Kidney (tissue), 14 donors: ENCODE data around the gene FEM1B. TPM values are rescaled to one million over a fixed set of nuclear protein-coding genes. Genes with fewer than 3 reads are reported as not detected.

Experiments used
- DNase-seq, 5 donors: peaks; one replicate each; pipeline ENCODE4 v3.0.0-alpha.2; 2013 to 2020
- FAIRE-seq: peaks from 2 replicates; lab custom pipeline; 2012; peaks lifted over from hg19 to GRCh38; lab: Jason Lieb, UNC
- H3K27ac ChIP-seq, 2 donors: one replicate each; pipeline ENCODE4 v1.7.0; 2013; ENCODE audit warnings: low read depth in 2 of 2, low read length in 2 of 2, inconsistent platforms in 1 of 2
- H3K27me3 ChIP-seq: one replicate; pipeline ENCODE4 v1.7.1; 2013; ENCODE audit warnings: low read length, inconsistent platforms; ENCODE audit not compliant: control insufficient read depth, insufficient read depth
- H3K36me3 ChIP-seq, 3 donors: one replicate each; pipeline versions ENCODE4 v1.7.0 to v1.7.1; 2013; ENCODE audit warnings: low read length in 3 of 3, control low read depth in 1 of 3, inconsistent platforms in 1 of 3; ENCODE audit not compliant: insufficient read depth in 3 of 3, control insufficient read depth in 2 of 3
- H3K4me1 ChIP-seq, 3 donors: one replicate each; pipeline versions ENCODE4 v1.7.0 to v1.7.1; 2013; ENCODE audit warnings: low read length in 3 of 3, inconsistent platforms in 1 of 3, low read depth in 1 of 3; ENCODE audit not compliant: control insufficient read depth in 2 of 3, insufficient read depth in 2 of 3
- H3K4me3 ChIP-seq, 3 donors: one replicate each; pipeline versions ENCODE4 v1.7.0 to v1.8.1; 2013; ENCODE audit warnings: low read length in 3 of 3, control low read depth in 1 of 3, inconsistent platforms in 1 of 3
- H3K9ac ChIP-seq, 3 donors: one replicate each; pipeline versions ENCODE4 v1.7.0 to v1.7.1; 2013; ENCODE audit warnings: low read length in 3 of 3, control low read depth in 1 of 3, inconsistent platforms in 1 of 3
- H3K9me3 ChIP-seq, 3 donors: one replicate each; pipeline versions ENCODE4 v1.7.0 to v1.7.1; 2013; ENCODE audit warnings: low read length in 3 of 3, control low read depth in 1 of 3, inconsistent platforms in 1 of 3; ENCODE audit not compliant: control insufficient read depth in 2 of 3, insufficient read depth in 1 of 3
- CTCF ChIP-seq: IDR thresholded peaks from 3 replicates; pipeline ENCODE4 v1.5.1; 2012; ENCODE audit warnings: mild to moderate bottlenecking, moderate library complexity, borderline replicate concordance; ENCODE audit not compliant: insufficient read depth; ENCODE audit errors: extremely low read depth
- intact Hi-C: fragments of 100-400 bp; cut with DNase I; formaldehyde crosslinking; loops from one replicate; pipeline ENCODE4 v1.11.1; 2022
- polyA plus RNA-seq: library from polyadenylated mRNA; stranded (reverse); fragments of 350-450 nt; fragmentation: Illumina TruSeq; extraction: RNeasy Lipid Tissue Mini Kit (QIAGEN cat#74804); gene quantifications from one replicate; pipeline ENCODE4 v1.2.3, GENCODE V29; 2014; ENCODE audit warnings: low read depth, low replicate concordance; ENCODE audit not compliant: insufficient read depth
- total RNA-seq: library from RNA; stranded (reverse); fragmentation: NEBNext Ultra II Directional; extraction: Animal tissue kit (Norgen Biotek cat#: 25700); gene quantifications from one replicate; pipeline ENCODE4 v1.2.1, GENCODE V29; 2021
- donor health status: control.
- donor health status: control.
- donor health status: control.
- donor health status: control.
- donor health status: control.
- donor health status: DM: yes; HTN: yes; CAD: no.
- donor health status: Normal renal cell carcinoma (clear cell type).

The FEM1B gene
- total and polyA plus RNA-seq, 2 donors from 2014 or later = 9.8 to 47.6 TPM

GRCh38 chr15:68265674-68266073 lies 11.9 kb upstream of the FEM1B start:
- Histone ChIP-seq H3K36me3 (no peaks in the 10 kb centered on the region), H3K9ac (no peak overlapping the region), H3K27me3 (no peaks in the 10 kb centered on the region), H3K4me3 (no peak overlapping the region), H3K9me3 (no peaks in the 10 kb centered on the region), H3K4me1 (no peaks in the 10 kb centered on the region), H3K27ac (no peak overlapping the region)
- no peak for DNase-seq
- intact Hi-C loops = no loop called here
- no peak for TF ChIP-seq CTCF
- FAIRE-seq = no peak

GRCh38 chr15:68268405-68268804 lies 9.1 kb upstream of the FEM1B start:
- intact Hi-C loops = no loop called here
- no peaks in the 10 kb centered on the region for H3K27me3 ChIP-seq
- TF ChIP-seq CTCF = no peak
- no peak overlapping the region for H3K4me3 ChIP-seq
- no peaks in the 10 kb centered on the region for H3K4me1 ChIP-seq
- FAIRE-seq (no peak), DNase-seq (no peak)
- no peak overlapping the region for H3K9ac ChIP-seq
- H3K9me3 ChIP-seq = no peaks in the 10 kb centered on the region
- H3K36me3 ChIP-seq = no peaks in the 10 kb centered on the region
- H3K27ac ChIP-seq = no peak overlapping the region

- Histone ChIP-seq H3K9me3 (no peaks in the 10 kb centered on the region), H3K27me3 (no peaks in the 10 kb centered on the region), H3K27ac (no peak overlapping the region), H3K4me1 (peaks cover 4 to 11% (median 10%) of the 10 kb centered on the region in 3 donors), H3K4me3 (no peak overlapping the region), H3K9ac (no peak overlapping the region), H3K36me3 (no peaks in the 10 kb centered on the region)
- TF ChIP-seq CTCF = no peak
- FAIRE-seq (no peak), DNase-seq (peak in 1 of 5 donors; percentile 13)
- intact Hi-C loops = no loop called here
Measured at GRCh38 chr15:68271854-68272471, 5.6 kb upstream of the FEM1B start.
